Midbrain (tissue), 1 donor: ENCODE measurements around the gene LRRTM4.
"Not testable (repeated sequence)": the region's sequence is repeated elsewhere in the genome, so short reads cannot be mapped to it uniquely, and the experiment has no call there.

Source experiments
- DNase-seq: peaks from one replicate; lab custom pipeline; 2025; lab: John Stamatoyannopoulos, UW

LRRTM4 gene

GRCh38 chr2:77314721-77315120 lies 207.5 kb downstream of the LRRTM4 start:
- DNase-seq = no peak

DNA sequence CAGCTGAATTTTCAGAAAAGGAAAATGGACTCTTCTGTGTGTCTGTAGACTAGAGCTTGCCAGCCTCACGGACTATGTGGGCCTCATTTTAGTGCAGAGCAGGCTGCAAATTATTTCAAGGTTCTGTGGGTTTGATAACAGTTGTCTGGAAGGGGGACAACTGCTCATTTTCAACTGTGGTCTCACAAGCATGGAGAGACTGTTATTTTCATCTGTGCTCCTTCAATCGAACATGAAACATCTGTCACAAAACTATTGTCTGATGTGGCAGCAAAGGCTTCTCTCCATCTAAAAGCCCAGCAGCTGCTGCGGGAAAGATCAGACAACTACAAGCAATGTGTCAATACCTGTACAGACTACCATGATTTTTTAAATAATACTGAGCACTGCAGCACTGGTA lies 211.8 kb downstream of the LRRTM4 start:
- DNase-seq = no peak

DNA sequence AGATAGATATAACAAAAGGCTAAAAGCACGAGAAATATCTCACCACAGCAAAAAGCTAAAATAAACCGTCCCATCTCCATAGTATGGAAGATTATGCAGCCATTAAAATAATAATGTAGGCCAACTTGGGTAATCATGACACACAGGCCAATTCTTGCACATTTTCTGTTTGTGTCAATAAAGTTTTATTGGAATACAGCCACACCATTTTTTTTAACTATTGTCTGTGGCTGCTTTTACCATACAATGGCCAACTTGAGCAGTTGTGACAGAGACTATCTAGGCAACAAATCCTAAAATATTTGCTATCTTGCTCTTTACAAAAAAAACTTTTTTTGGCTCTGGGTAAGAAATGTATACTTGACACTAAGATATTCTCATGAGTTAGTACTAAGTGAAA lies 212.5 kb downstream of the LRRTM4 start:
- no peak for DNase-seq

DNA sequence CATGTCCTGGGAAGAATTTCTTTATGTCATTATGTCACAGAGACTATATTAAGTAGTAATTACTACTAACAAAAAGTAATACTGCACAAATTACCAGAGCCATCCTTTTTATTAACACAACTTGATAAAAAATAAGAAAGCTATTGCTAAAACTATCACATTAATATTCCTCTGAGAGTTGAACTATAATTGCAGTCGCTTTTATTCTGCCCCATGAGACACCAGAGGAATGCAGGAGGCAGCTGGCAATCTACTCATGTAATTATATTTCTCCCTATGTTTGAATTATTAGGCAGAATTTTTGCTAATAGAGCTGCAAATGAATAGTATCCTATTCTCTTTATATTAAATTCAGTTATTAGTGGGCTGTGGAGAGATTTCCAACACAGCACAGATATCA lies 220.7 kb downstream of the LRRTM4 start:
- DNase-seq = no peak

DNA sequence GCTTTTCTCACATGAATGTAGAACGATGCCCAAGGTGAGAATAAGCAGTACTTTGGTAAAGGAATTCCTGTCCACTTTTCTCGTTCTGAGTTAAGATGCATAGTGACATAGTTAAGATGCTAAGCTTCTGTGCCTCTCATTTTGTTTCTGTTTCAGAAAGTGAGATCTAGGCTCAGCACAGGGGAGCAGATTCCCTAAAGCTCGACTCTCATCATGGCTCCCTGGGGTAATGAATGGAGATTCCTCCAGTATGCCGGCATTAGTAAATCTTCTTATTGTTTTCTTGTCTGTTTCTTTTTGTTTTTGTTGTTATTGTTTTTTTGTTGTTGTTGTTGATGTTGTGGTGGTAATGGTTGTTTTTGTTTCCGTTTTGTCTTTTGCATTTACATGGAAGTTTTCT lies 225.4 kb downstream of the LRRTM4 start:
- no peak for DNase-seq

DNA sequence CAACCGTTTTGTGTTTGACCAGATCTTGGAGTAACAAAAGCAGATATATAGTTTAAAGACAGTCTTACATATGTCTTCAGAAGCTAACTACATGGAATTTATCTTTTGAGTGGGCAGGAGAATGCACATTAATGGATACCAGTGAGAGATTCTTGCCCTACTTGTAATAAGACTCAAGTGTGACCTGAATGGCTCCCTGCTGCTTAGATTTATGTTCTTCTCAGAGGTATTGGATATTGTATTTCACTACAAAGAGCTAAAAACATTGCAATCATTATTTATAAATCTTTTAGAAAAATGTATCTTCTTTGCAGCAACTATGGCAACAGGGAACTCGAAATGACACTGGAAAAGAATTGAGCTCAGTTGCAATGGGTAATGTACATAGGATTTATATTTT lies 227.7 kb downstream of the LRRTM4 start:
- no peak for DNase-seq

- no peak for DNase-seq
Measured at GRCh38 chr2:77284353-77284752, 237.8 kb downstream of the LRRTM4 start.

DNA sequence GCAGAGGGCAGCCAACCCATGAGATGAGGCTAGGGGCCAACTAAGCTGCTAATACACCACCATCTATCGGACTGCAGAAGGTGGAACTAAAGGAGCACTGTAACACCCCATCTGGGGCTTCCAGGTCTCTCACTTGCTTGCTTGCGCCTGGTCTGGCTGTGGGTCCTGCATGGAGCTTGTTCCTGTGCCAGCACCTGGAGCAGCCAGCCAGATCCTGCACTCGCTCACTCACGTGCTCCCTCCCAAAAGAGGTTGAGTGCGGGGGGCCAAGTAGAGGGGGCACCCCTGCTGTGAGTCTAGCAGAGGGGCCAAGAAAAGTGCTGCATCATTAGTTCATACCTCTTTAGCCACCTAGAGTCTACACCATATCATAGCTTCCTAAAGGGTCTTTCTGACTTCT lies 250.9 kb downstream of the LRRTM4 start:
- no peak for DNase-seq

- no peak for DNase-seq
Measured at GRCh38 chr2:77270433-77270832, 251.7 kb downstream of the LRRTM4 start.

- no peak for DNase-seq
Measured at GRCh38 chr2:77268626-77269025, 253.6 kb downstream of the LRRTM4 start.

GRCh38 chr2:77232909-77233425 lies 289.2 kb downstream of the LRRTM4 start:
- DNase-seq = no peak

DNA sequence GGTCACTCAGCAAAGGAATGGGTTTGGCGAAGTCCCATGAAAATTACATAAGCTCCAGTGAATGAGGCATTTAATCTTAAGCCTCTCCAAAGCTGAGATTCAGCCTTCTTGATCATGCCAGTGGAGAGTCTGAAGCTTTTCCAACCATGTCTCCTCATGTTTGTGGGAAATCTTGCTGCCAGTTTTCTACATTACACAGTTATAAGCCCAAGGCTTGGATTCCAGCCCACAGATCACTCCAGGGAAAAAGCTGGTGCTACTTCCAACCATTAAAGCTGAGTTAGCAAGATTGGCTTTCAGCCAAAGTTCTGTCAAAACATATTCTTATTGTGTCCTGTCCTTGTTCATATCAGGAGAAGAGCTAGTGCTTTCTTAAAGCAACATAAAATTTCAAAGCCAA lies 293.8 kb downstream of the LRRTM4 start:
- no peak for DNase-seq

- DNase-seq = no peak
Measured at GRCh38 chr2:77210725-77211124, 311.5 kb downstream of the LRRTM4 start.

DNA sequence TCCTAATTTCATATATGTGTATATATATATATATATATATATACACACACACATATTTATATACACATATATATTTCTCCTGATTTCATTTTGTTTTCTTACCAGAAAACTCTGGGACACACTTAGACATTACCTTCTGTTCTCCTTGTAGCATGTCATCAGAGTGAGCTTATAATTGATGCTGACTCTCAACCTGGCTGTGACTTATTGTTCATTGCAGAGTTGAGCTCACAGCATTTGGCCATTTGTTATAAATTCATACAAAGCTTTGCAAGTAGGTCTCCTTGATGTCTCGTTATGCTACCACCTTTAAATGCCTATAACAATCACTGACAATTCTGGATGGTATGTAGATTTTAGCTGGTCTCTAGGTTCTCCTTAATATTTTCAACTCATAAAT lies 314.8 kb downstream of the LRRTM4 start:
- no peak for DNase-seq

DNA sequence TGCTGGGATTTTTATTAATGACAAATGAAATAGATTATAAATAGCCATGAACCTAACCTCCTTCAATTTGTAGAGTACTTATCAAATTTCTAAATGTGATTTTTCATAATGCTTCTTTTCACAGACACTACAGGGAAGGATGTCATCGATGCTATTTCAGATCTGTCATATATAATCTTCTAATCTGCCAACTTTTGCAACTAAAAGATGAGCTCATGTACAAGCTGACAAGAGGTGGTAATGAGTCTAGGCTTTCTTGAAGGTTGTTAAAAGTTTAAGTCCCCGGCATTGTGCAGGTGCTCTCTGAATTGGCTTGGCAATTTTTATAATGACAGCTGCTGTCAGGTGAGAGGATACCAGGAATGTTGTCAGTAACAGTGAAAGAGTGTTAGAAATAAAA lies 320.4 kb downstream of the LRRTM4 start:
- DNase-seq = no peak

- DNase-seq = no peak
Measured at GRCh38 chr2:77199411-77199810, 322.8 kb downstream of the LRRTM4 start.

DNA sequence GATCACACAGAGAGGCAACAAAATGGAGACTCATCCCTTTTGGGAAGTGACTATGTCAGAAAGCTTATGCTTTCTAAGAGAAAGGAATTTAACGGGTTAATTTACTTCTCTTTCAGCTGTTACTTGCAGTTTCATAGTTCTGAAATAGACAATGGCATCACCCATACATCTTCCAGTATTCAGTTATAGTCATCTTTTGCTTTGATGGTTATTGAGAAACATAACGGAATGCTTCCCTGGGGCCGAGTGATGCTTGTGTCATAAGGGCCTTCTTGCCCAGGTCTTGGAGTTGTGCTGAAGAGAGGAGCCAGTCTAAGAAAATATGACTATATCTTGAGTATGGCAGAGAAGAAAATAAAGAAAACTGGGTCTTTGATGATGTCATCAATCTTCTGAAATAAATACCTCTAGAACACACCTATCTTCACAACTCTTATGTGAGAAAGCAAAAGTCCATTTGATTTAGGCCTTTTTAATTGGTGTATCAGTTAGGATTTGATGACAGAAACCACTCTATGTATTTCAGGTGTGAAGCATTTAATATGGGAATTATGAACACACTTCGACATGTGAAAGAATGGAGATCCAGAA lies 328.2 kb downstream of the LRRTM4 start:
- DNase-seq = no peak

DNA sequence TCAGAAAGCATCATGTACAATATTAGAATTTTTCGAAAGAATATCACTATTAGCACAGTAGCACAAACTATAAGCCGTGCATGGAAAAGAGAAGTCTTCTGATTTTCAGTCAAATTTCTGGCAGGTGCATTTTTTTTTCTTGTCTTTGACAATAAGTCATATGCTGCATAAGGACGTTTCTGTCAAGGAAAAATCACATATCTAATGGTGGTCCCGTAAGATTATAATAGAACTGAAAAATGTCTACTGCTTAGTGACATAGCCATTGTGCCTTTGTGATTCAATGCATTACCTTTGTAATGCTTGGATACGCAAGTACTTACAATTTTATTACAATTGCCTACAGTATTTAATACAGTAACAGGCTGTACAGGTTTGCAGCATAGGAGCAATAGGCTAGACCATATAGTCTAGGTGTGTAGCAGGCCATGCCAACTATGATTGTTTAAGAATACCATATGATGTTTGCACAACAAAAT lies 329.3 kb downstream of the LRRTM4 start:
- no peak for DNase-seq

DNA sequence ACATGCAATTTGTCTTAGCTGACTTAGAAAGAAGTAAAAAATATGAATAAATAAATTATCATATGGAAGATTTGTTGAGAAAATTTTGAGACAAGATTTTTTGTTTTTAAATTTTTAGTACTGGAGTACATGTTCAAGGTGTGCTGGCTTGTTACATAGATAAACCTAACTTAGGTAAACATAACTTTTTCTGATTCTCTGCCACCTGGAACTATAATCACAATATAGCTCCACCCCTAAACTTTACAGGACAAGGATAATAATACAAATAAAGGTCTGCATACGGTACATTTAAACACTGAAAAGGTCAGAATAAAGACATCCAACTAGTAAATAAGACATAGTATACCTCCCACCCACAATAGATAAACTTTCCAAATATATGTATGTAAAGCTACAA lies 330.5 kb downstream of the LRRTM4 start:
- no peak for DNase-seq

- no peak for DNase-seq
Measured at GRCh38 chr2:77190721-77191346, 331.3 kb downstream of the LRRTM4 start.

DNA sequence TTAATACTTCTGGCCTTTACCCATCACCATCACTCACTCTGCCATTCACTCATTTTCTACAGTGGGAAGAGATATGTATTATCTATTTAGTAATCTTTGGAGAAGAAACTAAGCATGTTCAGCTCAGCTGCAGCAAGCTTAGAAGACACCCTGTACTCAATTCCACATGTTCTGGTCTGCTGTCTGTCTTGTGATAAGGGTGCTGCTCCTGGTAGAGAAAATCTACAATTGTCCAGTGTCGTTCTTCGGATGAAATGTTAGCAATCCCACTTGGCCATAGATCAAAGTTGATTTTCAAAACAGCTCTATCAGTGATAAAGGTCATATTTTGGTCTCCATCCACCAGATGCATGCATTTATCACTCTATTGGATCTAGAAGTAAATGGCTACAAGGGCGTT lies 337.1 kb downstream of the LRRTM4 start:
- no peak for DNase-seq

DNA sequence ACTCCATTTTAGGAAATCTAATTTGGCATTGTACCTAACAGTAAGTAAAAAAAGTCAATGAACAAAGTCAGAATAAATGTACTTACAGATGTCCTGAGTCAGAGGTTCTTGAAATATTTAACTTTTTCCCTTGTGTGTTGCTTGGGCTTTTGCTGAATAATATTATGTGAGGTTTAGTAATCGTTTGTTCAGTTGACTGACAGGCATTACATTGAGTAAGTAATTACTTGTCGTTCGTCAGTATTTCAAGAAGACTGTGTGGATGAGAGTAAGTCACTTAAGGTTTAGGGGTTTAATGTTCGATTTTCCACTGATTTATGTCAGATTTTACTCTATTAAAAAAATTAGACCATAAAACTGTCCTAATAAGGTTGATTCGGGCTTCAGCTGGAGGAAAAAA lies 342.9 kb downstream of the LRRTM4 start:
- no peak for DNase-seq

DNA sequence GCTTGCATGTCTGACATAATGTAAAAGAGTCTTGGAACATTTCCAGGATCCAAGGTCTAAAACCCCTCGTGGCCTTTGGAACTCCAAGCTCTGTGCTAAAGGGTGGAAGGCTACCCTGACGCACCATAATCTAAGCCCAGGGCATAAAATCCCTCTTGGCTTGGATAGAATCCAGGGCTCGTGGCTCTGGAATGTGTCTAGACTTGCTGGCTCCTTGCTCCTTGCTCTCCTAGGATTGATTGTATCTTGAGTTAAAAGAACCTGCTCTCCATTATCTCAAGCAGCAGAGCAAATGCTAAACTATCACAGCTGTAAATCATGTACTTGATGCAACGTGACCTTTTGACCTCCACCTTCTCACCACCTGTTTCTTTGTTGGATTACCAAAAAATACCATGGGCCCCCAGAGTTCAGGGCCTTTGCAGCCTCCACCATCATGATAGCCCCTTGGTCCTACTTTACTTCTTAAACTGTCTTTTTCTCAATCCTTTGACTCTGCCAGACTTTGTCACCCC lies 346.9 kb downstream of the LRRTM4 start:
- not testable (repeated sequence) for DNase-seq

GRCh38 chr2:77169426-77169825 lies 352.8 kb downstream of the LRRTM4 start:
- no peak for DNase-seq
